Keratinocyte (primary cell): ENCODE data around the gene TMEM132C. TPM values are rescaled to one million over a fixed set of nuclear protein-coding genes. Genes with fewer than 3 reads are reported as not detected.

Experiments used
- DNase-seq: peaks from one replicate; pipeline ENCODE4 v3.0.0-alpha.2; 2011; ENCODE audit warnings: low read depth, missing footprints, low spot score
- FAIRE-seq: peaks from 2 replicates; lab custom pipeline; 2011; peaks lifted over from hg19 to GRCh38; lab: Jason Lieb, UNC
- H2AFZ ChIP-seq: 2 replicates; pipeline ENCODE4 v1.6.0; 2012; ENCODE audit warnings: low read length, control low read depth, inconsistent platforms; ENCODE audit not compliant: control insufficient read depth
- H3K27ac ChIP-seq: 2 replicates; pipeline ENCODE4 v1.5.1; 2011; ENCODE audit warnings: low read length; ENCODE audit not compliant: control insufficient read depth, insufficient read depth
- H3K27me3 ChIP-seq: 3 replicates; pipeline ENCODE4 v1.6.0; 2011; ENCODE audit warnings: low read length; ENCODE audit not compliant: control insufficient read depth, insufficient read depth; ENCODE audit errors: extremely low read depth
- H3K36me3 ChIP-seq, 2 experiments: 2 replicates in 1 of 2; 3 replicates in 1 of 2; pipeline ENCODE4 v1.5.1; 2011; ENCODE audit warnings: low read length in 2 of 2, mild to moderate bottlenecking in 1 of 2; ENCODE audit not compliant: control insufficient read depth in 2 of 2, insufficient read depth in 2 of 2; ENCODE audit errors: extremely low read depth in 1 of 2
- H3K4me1 ChIP-seq: 3 replicates; pipeline ENCODE4 v1.5.1; 2011; ENCODE audit warnings: low read length; ENCODE audit not compliant: control insufficient read depth, insufficient read depth; ENCODE audit errors: extremely low read depth
- H3K4me2 ChIP-seq: 3 replicates; pipeline ENCODE4 v1.6.0; 2011; ENCODE audit warnings: low read depth, low read length; ENCODE audit not compliant: control insufficient read depth, insufficient read depth; ENCODE audit errors: extremely low read depth
- H3K4me3 ChIP-seq, 3 experiments: fragments of 200-600 bp in 1 of 3; sonication (generic) in 1 of 3; 2 replicates in 2 of 3; 3 replicates in 1 of 3; pipeline ENCODE4 v1.5.1; 2011 to 2016; ENCODE audit warnings: low read length in 3 of 3, mild to moderate bottlenecking in 3 of 3, control low read depth in 2 of 3, inconsistent platforms in 1 of 3, low read depth in 1 of 3, mixed read lengths in 1 of 3, mixed run types in 1 of 3, moderate library complexity in 1 of 3; ENCODE audit not compliant: control insufficient read depth in 2 of 3, insufficient read depth in 2 of 3; ENCODE audit errors: extremely low read depth in 1 of 3
- H3K79me2 ChIP-seq: 2 replicates; pipeline ENCODE4 v1.6.0; 2012; ENCODE audit warnings: low read length; ENCODE audit not compliant: control insufficient read depth, insufficient read depth
- H3K9ac ChIP-seq: 3 replicates; pipeline ENCODE4 v1.6.0; 2011; ENCODE audit warnings: low read length; ENCODE audit not compliant: control insufficient read depth, insufficient read depth; ENCODE audit errors: extremely low read depth
- H3K9me1 ChIP-seq: 3 replicates; pipeline ENCODE4 v1.6.0; 2011; ENCODE audit warnings: low read length; ENCODE audit not compliant: control insufficient read depth, insufficient read depth; ENCODE audit errors: extremely low read depth
- H3K9me3 ChIP-seq: 2 replicates; pipeline ENCODE4 v1.5.1; 2012; ENCODE audit warnings: low read depth, low read length; ENCODE audit not compliant: control insufficient read depth
- H4K20me1 ChIP-seq: 3 replicates; pipeline ENCODE4 v1.6.0; 2011; ENCODE audit warnings: low read length; ENCODE audit not compliant: control insufficient read depth, insufficient read depth; ENCODE audit errors: extremely low read depth
- EZH2 ChIP-seq: IDR thresholded peaks from one replicate; pipeline ENCODE4 v1.6.1; 2012; ENCODE audit warnings: inconsistent platforms, mild to moderate bottlenecking, low read length, moderate library complexity
- dilution Hi-C: fragments of 300-500 bp; cut with MboI; formaldehyde crosslinking; loops from one replicate; pipeline ENCODE4 v1.7.0; 2020; ENCODE audit warnings: low sequenced_read_pairs; ENCODE audit not compliant: extremely low pct_ligation_motif_present
- polyA plus RNA-seq, 5 experiments: library from polyadenylated mRNA; depleted of rRNA in 3 of 5; stranded (reverse) in 3 of 5; stranded (forward) in 1 of 5; unstranded in 1 of 5; fragments of >200 nt; gene quantifications; 1 replicate in 1 of 5; 2 replicates in 3 of 5; 3 replicates in 1 of 5; pipeline versions ENCODE4 v1.2.1 to v1.2.3, GENCODE V29; 2011 to 2012; ENCODE audit warnings: missing spikeins in 2 of 5, low read depth in 1 of 5, low replicate concordance in 1 of 5
- TF ChIP-seq, protein P1 (sequence below), 3 experiments: IDR thresholded peaks in 1 of 3; conservative IDR thresholded peaks in 1 of 3; optimal IDR thresholded peaks in 1 of 3; 2 replicates in 2 of 3; 3 replicates in 1 of 3; pipeline versions ENCODE3 to v1.5.1; 2011; ENCODE audit warnings: low read length in 3 of 3, mild to moderate bottlenecking in 3 of 3, moderate library complexity in 2 of 3, control low read depth in 1 of 3, inconsistent platforms in 1 of 3; ENCODE audit not compliant: insufficient read depth in 2 of 3; ENCODE audit errors: extremely low read depth in 1 of 3

Gene TMEM132C
- polyA plus RNA-seq, 1 donor (not counting 4 experiments of a cell fraction or from before 2014, with no cell fraction given): not detected

DNA sequence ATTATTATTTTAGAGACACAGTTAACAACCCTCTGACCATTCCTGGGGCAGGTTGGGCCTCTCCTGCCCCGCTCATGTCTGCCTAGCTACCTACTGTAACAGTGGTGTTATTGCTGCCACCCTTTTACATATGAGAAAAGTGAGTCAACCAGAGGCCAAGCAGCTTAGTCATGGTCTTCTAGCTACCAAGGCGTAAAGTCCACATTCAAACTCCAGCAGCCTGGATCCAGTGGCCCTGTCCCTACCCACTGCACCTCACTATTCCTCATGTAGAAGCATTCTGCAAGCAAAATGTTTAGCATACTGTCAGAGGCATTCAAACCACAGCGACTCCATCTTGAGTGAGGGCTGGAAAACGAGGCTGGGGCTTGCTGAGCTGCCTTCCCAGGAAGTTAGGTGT is 461.0 kb downstream of the TMEM132C start:
- Histone ChIP-seq H3K9me3 (peaks cover 3% of the 10 kb centered on the region), H3K36me3 (no peaks in the 10 kb centered on the region), H3K4me1 (no peaks in the 10 kb centered on the region), H3K27me3 (no peaks in the 10 kb centered on the region), H3K9me1 (no peaks in the 10 kb centered on the region), H4K20me1 (no peaks in the 10 kb centered on the region), H3K79me2 (no peaks in the 10 kb centered on the region), H2AFZ (no peak overlapping the region), H3K4me2 (no peak overlapping the region), H3K27ac (no peak overlapping the region), H3K4me3 (no peak overlapping the region), H3K9ac (no peak overlapping the region)
- dilution Hi-C loops: no loop called here
- DNase-seq: no peak
- FAIRE-seq: no peak
- no peak for TF ChIP-seq EZH2
- TF ChIP-seq, protein P1, sequence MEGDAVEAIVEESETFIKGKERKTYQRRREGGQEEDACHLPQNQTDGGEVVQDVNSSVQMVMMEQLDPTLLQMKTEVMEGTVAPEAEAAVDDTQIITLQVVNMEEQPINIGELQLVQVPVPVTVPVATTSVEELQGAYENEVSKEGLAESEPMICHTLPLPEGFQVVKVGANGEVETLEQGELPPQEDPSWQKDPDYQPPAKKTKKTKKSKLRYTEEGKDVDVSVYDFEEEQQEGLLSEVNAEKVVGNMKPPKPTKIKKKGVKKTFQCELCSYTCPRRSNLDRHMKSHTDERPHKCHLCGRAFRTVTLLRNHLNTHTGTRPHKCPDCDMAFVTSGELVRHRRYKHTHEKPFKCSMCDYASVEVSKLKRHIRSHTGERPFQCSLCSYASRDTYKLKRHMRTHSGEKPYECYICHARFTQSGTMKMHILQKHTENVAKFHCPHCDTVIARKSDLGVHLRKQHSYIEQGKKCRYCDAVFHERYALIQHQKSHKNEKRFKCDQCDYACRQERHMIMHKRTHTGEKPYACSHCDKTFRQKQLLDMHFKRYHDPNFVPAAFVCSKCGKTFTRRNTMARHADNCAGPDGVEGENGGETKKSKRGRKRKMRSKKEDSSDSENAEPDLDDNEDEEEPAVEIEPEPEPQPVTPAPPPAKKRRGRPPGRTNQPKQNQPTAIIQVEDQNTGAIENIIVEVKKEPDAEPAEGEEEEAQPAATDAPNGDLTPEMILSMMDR (optimal IDR thresholded peaks at IDR 0.05 in 1 of 3, IDR thresholded peaks at IDR 0.05 in 1 of 3, conservative IDR thresholded peaks at IDR 0.05 in 1 of 3; ENCODE audit: extremely low read depth in 1 of 3, insufficient read depth in 2 of 3, low read length in 3 of 3): no peak

DNA sequence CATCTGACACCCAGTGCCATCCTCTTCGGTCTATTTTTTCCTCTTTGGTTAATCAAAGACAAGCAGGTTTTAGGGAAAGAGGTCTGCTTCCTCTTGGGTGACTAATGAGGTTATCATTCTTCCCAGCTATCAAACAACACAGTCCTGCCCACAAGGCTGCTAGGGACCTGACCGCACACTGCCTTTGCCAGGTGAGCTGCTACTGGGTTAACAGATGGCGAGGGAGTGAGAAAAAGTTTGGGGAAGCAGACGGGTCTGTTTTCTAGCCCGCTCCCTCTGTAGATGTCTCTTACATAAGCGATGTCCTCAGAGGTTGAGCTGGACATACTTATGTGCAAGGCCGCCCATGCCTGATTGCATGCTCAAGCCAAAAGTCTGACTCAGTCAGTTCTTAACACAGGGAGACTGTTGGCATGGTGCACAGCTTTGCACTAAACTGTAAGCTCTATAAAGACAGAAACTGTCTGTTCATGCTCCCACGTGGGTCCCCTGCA is 462.7 kb downstream of the TMEM132C start:
- dilution Hi-C loops: no loop called here
- no peaks in the 10 kb centered on the region for H4K20me1 ChIP-seq
- peaks cover under 1% of the 10 kb centered on the region for H3K9me3 ChIP-seq
- DNase-seq (no peak), FAIRE-seq (no peak)
- H3K4me1 ChIP-seq: no peaks in the 10 kb centered on the region
- H3K4me3 ChIP-seq: no peak overlapping the region
- no peak overlapping the region for H3K27ac ChIP-seq
- H2AFZ ChIP-seq: no peak overlapping the region
- H3K9ac ChIP-seq: no peak overlapping the region
- no peak for TF ChIP-seq EZH2
- TF ChIP-seq, protein P1 (optimal IDR thresholded peaks at IDR 0.05 in 1 of 3, IDR thresholded peaks at IDR 0.05 in 1 of 3, conservative IDR thresholded peaks at IDR 0.05 in 1 of 3; ENCODE audit: extremely low read depth in 1 of 3, insufficient read depth in 2 of 3, low read length in 3 of 3): no peak
- H3K4me2 ChIP-seq: no peak overlapping the region
- no peaks in the 10 kb centered on the region for H3K27me3 ChIP-seq
- no peaks in the 10 kb centered on the region for H3K36me3 ChIP-seq
- H3K79me2 ChIP-seq: no peaks in the 10 kb centered on the region
- no peaks in the 10 kb centered on the region for H3K9me1 ChIP-seq
